Lower leg skin (tissue), 3 donors: ENCODE measurements around the gene MGLL.

Source experiments
- CTCF ChIP-seq, 3 donors: fragments of 450-650 bp; IDR thresholded peaks; one replicate each; pipeline ENCODE4 v1.5.1; 2016; ENCODE audit warnings: antibody characterized with exemption in 3 of 3, mild to moderate bottlenecking in 3 of 3, moderate library complexity in 2 of 3
- POLR2A ChIP-seq, 2 donors: fragments of 450-650 bp; IDR thresholded peaks; one replicate each; pipeline ENCODE4 v1.6.1; 2016 to 2017; ENCODE audit warnings: antibody characterized with exemption in 2 of 2, mild to moderate bottlenecking in 1 of 2, moderate library complexity in 1 of 2

GRCh38 chr3:127732879-127733350 lies 89.4 kb downstream of the MGLL start:
- TF ChIP-seq CTCF (IDR thresholded peaks at IDR 0.05) (no peak), POLR2A (IDR thresholded peaks at IDR 0.05) (no peak)
